Fibroblast of upper back skin (primary cell): ENCODE measurements around the gene TPST2.
A peak's percentile ranks its signal among the peaks of the same experiment; 100 is the strongest.

Source experiments
- DNase-seq: peaks from one replicate; pipeline ENCODE4 v3.0.0-alpha.2; 2013

TPST2 gene

DNA sequence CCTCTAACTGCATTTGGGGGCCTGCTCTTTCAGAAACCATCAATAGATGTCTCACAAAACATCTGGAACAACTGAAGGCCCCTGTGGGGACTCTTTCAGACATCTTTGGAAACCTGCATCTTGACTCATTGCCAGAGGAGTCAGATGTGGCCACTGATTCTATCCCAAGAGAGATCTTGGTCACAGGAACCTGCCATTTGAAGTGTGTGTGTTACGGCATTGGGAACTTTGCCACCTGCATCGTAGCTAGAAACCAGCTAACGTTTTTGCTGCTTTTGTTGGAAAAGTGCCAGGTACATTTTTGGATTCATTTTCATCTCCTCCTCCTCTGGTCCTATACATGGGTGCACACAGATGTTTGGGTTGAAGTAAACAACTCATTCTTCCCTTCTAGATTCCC lies 101.9 kb downstream of the TPST2 start:
- DNase-seq: no peak

DNA sequence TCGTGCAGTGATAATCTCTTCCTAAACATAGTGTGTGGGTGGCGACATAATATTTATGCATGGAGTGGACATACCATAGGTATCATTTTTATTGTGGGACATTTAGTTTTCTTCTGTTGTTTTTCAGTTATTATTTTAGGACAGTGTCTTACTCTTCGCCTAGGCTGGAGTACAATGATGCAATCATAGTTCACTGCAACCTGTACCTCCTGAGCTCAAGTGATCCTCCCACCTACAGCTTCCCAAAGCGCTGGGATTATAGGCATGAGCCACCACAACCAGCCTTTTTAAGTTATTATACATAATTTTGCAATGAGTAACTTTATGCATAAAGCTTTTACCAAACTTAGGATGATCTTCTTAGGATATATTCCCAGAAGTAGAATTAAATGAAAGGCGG lies 103.5 kb downstream of the TPST2 start:
- no peak for DNase-seq

DNA sequence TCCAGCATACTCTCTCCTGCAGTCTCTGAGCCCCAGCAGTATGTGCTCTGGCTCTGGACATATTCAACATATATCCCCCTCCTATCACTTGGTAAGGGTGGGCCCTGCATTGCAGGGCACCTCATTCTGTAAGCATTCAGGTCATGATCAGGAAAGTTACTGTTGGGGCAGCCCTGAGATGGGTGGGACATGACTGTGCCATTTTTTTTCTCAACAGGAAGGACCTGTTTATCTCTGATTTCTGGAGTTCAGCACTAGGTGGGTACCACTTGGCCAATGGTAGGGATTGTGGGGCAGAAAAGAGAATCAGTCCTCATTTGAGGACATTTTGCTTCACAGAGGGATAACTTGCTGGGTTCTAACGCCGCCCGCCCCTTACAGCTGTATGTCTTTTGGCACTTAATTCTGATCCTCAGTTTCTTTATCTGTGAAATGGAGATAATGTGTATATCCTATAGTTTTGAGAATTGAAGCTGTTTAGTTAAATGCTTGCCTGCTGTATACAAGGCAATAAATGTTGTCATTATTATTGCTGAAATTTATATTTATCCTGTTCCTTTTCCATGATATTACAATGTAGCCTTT lies 104.0 kb downstream of the TPST2 start:
- no peak for DNase-seq

DNA sequence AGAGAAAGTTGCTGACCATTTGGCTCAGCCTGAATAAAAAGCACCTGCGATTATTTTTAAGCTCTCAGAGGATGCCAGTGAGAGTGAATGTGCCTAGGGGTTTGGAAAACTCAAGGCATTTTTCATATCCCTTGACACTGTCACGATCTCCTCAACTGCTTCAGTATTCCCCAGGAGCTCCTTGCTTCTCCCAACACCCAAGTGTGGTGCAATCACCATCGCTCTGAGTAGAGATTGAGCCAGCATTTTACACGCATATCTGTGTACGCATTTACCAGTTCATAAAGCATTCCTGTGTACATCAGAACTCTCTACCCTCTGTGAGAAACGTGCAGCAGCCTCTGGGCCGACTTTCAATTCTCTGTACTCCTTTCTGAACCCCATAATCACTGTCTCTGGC lies 104.9 kb downstream of the TPST2 start:
- DNase-seq: no peak

DNA sequence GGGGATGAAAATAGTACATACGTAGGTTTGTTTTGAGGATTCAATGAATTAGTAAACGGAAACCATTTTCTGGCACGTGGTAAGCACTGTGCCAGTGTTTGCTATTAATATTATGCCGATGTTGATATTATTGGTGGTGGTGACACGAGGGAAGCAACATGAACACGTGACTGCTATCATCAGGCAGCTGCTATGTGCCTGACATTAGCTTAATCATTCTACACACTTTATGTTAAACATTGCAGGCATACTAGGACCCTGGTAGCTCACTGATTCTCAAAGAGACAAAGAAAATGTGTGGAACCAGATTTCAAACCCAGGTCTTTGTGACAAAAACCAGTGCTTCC lies 105.6 kb downstream of the TPST2 start:
- DNase-seq: no peak

DNA sequence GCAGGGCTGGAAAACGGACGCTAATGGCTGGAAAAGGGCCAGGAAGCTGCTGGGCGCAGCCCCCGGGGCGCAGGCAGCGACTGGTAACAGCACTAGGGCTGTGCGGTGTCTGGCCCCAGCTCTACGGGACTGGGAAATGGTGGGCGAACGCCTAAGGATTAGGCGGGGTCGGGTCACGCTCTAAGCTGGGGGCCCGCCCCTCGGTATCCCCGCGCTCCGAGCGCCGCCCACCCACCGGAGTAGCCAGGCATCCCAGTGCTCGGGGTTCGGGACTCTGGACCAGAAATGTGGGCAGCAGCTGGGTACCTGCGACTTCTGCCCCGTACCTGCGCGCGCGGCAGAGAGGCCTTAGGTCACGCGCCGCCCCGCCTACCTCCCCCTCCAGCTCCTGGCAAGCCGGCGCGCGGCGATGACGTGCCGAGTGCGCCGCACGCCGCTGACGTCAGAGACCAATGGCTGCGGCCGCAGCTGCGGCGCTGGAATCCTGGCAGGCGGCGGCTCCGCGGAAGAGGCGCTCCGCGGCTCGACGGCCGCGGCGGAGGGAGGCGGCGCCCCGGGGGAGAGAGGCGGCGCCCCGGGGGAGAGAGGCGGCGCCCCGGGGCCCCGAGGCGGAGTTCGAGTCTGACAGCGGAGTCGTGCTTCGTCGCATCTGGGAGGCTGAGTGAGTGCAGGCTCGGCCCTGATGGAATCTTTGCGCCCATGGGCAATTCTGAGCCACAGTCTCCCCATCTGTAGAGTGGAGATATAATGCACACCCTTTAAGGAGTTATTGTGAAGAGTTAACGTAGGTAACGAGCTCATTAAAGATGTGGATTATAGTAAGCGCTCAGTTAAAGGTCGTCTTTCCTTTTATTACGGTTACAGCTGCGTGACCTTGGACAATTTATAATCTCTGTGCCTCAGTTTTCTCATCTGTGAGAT lies 106.2 kb downstream of the TPST2 start, which contains the start of the genes HPS4 and SRRD:
Gene HPS4, minus strand, starts transcription at position 345 of the 921 bp plus-strand sequence. CDS start 2,021 bp downstream, outside the sequence.
Gene SRRD, plus strand, starts transcription at position 439 of the 921 bp plus-strand sequence. Its CDS starts 14 bp downstream, at position 453.
- peak; percentile 85 for DNase-seq

DNA sequence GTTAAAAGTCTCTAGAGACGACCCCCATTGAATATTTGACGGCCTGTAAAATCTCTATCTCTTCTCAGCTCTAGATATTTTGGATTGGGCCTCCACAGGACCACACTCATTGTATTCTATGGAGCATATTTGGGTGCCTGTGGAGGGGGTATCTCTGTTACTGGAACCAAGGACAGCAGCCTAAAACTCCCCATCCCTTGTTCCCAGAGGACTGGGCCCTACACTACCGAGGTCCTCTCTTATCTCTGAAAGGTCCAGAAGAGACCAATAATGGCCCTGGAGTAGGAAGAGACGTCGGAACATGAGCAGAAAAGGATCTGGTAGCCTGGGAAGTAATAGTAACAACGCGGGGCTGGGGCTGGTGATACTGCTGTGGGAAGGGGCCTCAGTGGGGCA lies 106.9 kb downstream of the TPST2 start:
- no peak for DNase-seq

DNA sequence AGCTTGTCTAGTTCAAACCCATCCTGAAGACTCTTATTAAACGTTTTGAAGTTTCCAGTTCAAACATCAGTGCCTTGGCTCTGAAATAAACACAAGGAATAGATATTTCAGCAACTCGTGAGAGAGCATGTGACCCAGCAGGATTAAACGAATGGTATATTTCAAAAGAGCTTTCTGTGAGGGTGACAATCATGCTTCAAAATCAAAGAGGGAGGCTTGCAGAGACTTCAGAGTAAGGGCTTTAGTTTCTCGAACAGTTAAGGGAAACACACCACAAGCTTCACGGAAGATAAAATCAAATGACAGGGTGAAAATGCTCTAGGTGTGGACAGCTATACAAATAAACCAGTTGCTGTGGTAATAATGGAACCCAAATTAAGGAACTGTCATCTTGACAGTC lies 107.8 kb downstream of the TPST2 start:
- DNase-seq: no peak

DNA sequence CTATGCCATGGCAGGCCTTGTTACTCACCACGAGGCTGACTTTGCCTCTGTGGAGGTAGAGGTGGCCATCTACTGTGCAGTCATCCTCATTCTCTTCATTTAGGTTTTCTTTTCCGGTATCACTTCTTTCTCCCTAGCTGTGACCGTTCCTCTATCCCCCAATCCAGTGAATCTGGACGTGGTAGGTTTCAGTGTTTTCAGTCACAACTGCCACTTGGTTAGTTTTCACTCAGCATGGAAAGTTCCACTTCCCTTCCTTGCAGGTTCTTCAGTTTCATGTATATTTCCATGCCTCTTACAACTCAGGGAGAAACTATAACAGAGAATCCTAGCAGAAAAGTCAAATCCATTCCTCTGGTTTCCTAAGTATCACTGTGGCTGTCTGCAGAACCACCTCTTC lies 108.2 kb downstream of the TPST2 start:
- no peak for DNase-seq

DNA sequence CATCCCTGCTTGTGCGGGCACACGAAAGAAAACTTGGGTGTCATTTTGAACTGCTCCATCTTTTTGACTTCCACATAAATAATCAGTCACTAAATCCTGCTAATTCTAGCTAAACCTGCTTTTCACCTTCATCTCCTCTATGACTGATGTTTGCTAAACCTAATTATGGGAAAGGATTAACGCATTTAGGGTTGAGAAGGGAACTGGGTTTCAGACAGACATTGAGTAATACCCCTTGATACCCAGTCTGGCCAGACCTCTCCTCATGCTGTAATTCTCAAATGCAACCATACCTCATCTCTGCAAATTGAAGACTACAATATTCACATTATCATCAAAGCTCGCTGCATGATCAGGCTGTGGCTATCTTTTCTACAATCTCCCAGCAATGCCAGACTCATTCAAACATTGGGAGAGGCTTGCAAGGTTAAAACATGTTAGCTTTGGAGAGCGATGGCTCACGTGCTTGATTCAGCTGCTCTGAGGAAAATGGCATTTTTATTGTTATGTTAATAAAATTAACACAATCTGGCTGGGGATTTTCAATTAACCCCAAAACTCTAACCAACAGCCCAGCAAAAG lies 108.7 kb downstream of the TPST2 start:
- no peak for DNase-seq

DNA sequence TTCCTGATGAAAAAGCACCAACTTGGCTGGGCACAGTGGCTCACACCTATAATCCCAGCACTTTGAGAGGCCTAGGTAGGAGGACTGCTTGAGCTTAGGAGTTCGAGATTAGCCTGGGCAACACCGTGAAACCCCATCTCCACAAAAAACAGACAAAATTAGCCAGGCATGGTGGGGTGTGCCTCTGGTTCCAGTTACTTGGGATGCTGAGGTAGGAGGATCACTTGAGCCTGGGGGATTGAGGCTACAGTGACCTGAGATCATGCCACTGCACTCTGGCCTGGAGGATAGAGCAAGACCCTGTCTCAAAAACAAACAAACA lies 109.4 kb downstream of the TPST2 start:
- DNase-seq: no peak

DNA sequence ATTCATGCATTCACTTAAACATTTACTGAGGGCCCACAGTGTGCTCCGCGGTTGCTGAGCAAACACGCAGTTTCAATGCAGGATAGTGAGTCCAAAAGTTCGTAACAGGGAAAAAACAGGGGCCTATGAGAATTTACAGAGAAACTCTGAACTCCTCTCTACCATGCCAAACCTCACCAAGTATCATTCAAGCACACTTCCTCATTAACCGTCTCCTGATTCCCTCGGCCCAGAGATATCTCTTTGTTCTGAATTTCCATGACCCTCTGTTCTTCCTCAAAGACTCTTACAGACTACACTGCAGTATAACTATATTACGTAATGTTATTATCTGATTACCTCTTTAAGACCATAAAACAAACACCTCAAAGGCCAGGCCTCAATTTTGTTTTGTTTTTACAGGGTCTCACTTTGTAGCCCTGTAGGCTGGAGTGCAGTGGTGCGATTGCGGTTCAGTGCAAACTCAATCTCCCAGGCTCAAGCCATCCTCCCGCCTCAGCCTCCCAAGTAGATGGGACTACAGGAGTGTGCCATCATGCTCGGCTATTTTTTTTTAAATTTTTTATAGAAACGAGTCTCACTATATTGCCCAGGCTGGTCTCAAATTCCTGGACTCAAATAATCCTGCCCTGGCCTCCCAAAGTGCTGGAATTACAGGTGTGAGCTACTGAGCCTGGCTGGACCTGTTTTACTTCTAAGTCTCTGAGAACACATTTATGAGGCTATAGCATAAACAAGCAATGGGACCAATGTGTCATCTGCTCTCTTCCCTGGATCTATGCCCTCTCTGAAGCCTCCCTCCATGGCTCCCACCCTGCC lies 109.9 kb downstream of the TPST2 start:
- DNase-seq: no peak

DNA sequence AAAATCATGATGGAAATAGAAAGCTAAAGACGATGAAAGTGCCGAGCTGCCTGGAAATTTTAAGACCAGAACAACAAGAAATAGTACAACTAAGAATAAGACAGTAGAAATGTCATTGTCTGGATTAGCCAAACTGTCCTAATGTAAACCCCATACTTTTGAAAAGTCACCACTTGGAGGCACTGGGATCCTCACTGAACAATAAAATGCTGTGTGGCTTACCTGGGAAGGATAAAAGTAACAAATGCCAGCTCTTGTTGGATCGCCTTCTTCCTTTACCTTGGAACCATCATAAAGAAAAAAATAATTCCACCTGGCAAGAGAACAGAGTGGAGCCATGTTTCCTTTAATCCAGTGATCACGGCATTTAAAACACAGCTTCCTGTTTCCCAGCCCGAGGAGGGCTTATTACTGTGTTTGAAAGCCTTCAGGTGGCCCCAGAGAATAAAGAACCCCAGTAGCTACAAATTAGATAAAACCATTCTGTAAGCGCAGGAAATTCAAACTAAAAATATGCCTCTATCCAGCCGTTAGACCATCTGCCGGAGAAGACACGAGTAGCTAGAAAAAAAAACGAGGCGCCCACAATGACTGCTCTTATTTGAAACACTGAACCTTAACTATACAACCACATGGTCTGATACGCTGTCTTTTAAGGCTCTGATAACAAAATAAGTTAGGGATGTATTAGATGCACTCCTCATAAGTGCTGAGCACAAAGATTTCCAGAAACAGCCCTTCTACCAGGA lies 110.7 kb downstream of the TPST2 start:
- no peak for DNase-seq

DNA sequence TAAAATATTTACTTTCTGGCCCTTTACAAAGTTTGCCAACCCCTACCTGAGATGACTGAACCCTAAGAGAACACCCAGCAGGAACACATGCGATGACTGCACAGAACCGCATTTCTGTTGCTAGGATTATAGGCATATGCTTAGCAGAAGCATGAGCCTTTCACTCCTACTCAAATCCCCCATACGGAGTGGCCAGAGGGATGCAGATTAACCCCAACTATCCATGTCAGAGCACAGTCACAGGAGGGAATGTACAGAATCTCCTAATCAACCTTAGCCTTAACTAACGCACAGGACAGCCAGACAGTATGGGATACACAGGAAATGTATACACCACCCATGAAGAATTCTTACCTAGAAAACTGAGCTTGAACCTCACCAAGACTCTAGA lies 112.6 kb downstream of the TPST2 start:
- DNase-seq: no peak

DNA sequence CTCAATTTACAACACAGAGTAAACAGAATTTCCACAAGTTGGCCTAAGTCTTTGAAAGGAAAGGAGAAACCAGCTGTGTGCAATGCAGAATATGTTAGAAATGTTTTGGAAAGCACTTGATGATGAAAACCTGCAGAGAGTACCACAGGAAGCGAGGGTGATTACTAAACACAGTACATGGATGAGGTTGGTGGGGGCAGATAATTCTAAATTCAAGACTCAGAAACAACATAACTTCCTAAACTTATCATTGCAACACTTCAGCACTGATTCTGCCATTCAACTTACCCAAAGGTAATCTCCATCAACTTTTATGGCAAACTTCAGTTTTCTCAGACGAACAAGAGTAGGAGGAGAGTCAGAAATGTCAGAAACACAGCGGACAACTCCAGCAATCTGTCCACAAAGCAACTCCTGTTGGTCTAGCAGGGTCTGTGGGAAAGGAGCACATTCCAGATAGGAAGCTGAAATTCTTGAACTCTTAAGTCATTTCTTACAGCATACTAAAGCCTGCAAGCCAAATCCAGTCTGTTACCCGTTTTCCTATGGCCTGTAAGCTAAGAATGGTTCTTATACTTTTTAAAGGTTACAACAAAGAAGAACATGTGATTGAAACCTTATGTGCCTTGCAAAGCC lies 113.1 kb downstream of the TPST2 start:
- DNase-seq: peak; percentile 86

DNA sequence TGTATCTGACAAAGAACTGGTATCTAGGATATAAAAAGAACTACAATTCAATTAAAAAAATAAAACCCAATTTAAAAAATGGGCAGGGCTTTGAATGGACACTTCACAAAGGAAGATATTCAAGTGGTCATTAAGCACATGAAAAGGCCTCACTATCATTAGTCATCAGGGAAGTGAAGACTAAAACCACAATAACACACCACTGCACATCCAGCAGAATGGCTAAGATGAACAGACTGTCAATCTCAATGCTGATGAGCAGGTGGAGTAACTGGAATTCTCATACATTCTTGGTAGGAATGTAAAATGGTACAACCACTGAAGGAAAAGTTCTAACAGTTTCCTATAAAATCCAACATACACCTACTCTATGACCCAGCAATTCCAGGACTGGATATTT lies 115.2 kb downstream of the TPST2 start:
- no peak for DNase-seq
